Measurements from ENCODE around the gene S100A7A. TPM values are rescaled to one million over a fixed set of nuclear protein-coding genes. Genes with fewer than 3 reads are reported as not detected.

The S100A7A gene
- total and polyA plus RNA-seq, 10 of the 15 experiments (the other 5 are each of a cell fraction or from before 2014, with no cell fraction given): not detected

DNA sequence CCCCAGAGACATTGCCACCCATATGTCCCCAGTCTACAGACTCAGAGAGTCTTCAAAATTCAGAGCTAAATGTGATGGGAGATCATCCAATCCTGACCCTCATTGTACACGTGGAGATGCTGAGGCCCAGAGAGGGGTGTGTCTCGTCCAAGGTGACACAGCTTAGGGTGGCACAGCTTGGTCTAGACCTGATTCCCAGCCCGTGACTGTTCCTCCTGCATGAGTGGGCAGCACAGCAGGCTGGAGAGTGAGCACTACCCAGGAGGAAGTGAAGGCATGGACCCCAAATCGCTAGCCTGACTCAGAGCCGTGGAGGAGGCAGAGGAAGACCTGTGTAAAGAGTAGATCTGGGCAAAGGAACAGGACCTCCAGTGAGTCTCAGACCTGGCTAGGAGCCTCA, 27.8 kb downstream of the S100A7A start:
- Histone ChIP-seq H3K27ac (ENCODE audit: control insufficient read depth, insufficient read depth) (no peak overlapping the region), H3K79me2 (ENCODE audit: control insufficient read depth, insufficient read depth, low read length) (no peaks in the 10 kb centered on the region), H3K27me3 (replicated peaks in 1 of 2; ENCODE audit: control insufficient read depth in 2 of 2, insufficient read depth in 2 of 2, low read length in 1 of 2) (peaks cover 0 to 3% of the 10 kb centered on the region in 2 experiments; a peak in 2 of 4 replicates), H3K4me2 (ENCODE audit: control insufficient read depth, insufficient read depth) (no peak overlapping the region), H4K20me1 (ENCODE audit: control insufficient read depth, insufficient read depth) (no peaks in the 10 kb centered on the region), H3K9me3 (replicated peaks; ENCODE audit: control insufficient read depth, insufficient read depth, low read length) (no peaks in the 10 kb centered on the region), H2AFZ (ENCODE audit: control insufficient read depth, low read depth, low read length) (no peak overlapping the region), H3K9ac (ENCODE audit: control insufficient read depth, insufficient read depth, low read length) (no peak overlapping the region), H3K4me1 (ENCODE audit: control insufficient read depth, insufficient read depth, low read length) (no peaks in the 10 kb centered on the region), H3K4me3 (no peak overlapping the region), H3K36me3 (ENCODE audit: control insufficient read depth in 2 of 2, insufficient read depth in 2 of 2, low read length in 1 of 2) (no peaks in the 10 kb centered on the region)
- SMC1A ChIA-PET (ENCODE audit: uncharacterized antibody, unreplicated experiment): no interaction called here
- BruUV-seq (replicated peaks): no TSS peak
- intact Hi-C loops (cut with micrococcal nuclease; ENCODE audit: unreplicated experiment): no loop called here
- RAD21 ChIA-PET (ENCODE audit: unreplicated experiment): no interaction called here
- ATAC-seq (no peak), DNase-seq (ENCODE audit: low read depth, low spot score) (no peak), FAIRE-seq (no peak)
- POLR2A ChIA-PET: no interaction called here
- in situ Hi-C loops (cut with MboI): no loop called here
- TF ChIP-seq, protein P1, sequence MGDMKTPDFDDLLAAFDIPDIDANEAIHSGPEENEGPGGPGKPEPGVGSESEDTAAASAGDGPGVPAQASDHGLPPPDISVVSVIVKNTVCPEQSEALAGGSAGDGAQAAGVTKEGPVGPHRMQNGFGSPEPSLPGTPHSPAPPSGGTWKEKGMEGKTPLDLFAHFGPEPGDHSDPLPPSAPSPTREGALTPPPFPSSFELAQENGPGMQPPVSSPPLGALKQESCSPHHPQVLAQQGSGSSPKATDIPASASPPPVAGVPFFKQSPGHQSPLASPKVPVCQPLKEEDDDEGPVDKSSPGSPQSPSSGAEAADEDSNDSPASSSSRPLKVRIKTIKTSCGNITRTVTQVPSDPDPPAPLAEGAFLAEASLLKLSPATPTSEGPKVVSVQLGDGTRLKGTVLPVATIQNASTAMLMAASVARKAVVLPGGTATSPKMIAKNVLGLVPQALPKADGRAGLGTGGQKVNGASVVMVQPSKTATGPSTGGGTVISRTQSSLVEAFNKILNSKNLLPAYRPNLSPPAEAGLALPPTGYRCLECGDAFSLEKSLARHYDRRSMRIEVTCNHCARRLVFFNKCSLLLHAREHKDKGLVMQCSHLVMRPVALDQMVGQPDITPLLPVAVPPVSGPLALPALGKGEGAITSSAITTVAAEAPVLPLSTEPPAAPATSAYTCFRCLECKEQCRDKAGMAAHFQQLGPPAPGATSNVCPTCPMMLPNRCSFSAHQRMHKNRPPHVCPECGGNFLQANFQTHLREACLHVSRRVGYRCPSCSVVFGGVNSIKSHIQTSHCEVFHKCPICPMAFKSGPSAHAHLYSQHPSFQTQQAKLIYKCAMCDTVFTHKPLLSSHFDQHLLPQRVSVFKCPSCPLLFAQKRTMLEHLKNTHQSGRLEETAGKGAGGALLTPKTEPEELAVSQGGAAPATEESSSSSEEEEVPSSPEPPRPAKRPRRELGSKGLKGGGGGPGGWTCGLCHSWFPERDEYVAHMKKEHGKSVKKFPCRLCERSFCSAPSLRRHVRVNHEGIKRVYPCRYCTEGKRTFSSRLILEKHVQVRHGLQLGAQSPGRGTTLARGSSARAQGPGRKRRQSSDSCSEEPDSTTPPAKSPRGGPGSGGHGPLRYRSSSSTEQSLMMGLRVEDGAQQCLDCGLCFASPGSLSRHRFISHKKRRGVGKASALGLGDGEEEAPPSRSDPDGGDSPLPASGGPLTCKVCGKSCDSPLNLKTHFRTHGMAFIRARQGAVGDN (IDR thresholded peaks at IDR 0.05): no peak
- CTCF ChIA-PET: interaction anchor here (1.2 kb wide), 1 partner anchor 24 kb away, joined by 3 read pairs; no protein-coding TSS in a partner anchor
- WGBS (ENCODE audit: insufficient coverage, insufficient replicate concordance, low lambda C conversion rate, missing lambda C conversion rate): 1% methylated on average over 5 of the region's 5 CpGs

DNA sequence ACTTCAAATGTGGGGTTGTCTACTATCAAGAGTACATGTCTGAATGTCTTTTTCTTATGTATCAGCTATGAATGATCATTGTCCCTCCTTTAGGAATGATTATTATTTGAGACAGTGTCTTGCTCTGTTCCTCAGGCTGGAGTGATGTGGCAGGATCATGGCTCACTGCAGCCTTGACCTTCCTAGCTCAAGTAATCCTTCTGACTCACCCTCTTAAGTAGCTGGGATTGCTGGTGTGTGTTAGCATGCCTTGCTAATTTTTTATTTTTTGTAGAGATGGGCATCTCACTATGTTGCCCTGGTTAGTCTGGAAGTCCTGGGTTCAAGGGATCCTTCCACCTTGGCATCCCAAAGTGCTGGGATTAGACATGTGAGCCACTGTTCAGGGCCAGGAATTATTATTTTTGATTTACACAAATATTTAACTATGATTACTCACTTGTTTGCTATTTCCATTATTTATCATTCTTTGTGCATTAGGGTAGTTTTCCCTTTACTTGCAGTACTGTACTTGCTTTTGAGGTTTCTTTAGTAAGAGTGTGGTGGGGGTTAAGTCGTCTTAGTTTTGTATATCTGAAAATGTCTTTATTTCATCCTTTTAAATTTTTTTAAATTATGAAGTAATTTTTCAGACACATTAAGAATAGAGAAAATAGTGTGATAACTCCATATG, 31.3 kb downstream of the S100A7A start:
- BruUV-seq (replicated peaks): no TSS peak
- intact Hi-C loops (cut with micrococcal nuclease; ENCODE audit: unreplicated experiment) (no loop called here), in situ Hi-C loops (cut with MboI) (no loop called here)
- H3K9ac ChIP-seq (ENCODE audit: control insufficient read depth, insufficient read depth, low read length): no peak overlapping the region
- POLR2A ChIA-PET: no interaction called here
- no peaks in the 10 kb centered on the region for H3K36me3 ChIP-seq (ENCODE audit: control insufficient read depth in 2 of 2, insufficient read depth in 2 of 2, low read length in 1 of 2)
- CTCF ChIA-PET: no interaction called here
- no peak overlapping the region for H3K27ac ChIP-seq (ENCODE audit: control insufficient read depth, insufficient read depth)
- H3K27me3 ChIP-seq (replicated peaks in 1 of 2; ENCODE audit: control insufficient read depth in 2 of 2, insufficient read depth in 2 of 2, low read length in 1 of 2): peaks cover 0 to 2% of the 10 kb centered on the region in 2 experiments; a peak in 1 of 4 replicates
- no peaks in the 10 kb centered on the region for H3K79me2 ChIP-seq (ENCODE audit: control insufficient read depth, insufficient read depth, low read length)
- no peaks in the 10 kb centered on the region for H3K4me1 ChIP-seq (ENCODE audit: control insufficient read depth, insufficient read depth, low read length)
- H3K9me3 ChIP-seq (replicated peaks; ENCODE audit: control insufficient read depth, insufficient read depth, low read length): no peaks in the 10 kb centered on the region
- H3K4me2 ChIP-seq (ENCODE audit: control insufficient read depth, insufficient read depth): no peak overlapping the region
- no peak overlapping the region for H2AFZ ChIP-seq (ENCODE audit: control insufficient read depth, low read depth, low read length)
- SMC1A ChIA-PET (ENCODE audit: uncharacterized antibody, unreplicated experiment): interaction anchor here (1.0 kb wide), 1 partner anchor 28 kb away, joined by 3 read pairs; no protein-coding TSS in a partner anchor
- H3K4me3 ChIP-seq: no peak overlapping the region
- ATAC-seq: no peak
- 3% methylated on average over 1 of the region's 1 CpG for WGBS (ENCODE audit: insufficient coverage, insufficient replicate concordance, low lambda C conversion rate, missing lambda C conversion rate)
- no peaks in the 10 kb centered on the region for H4K20me1 ChIP-seq (ENCODE audit: control insufficient read depth, insufficient read depth)
- no peak for FAIRE-seq
- RAD21 ChIA-PET (ENCODE audit: unreplicated experiment): interaction anchor here (0.8 kb wide), 1 partner anchor 20 kb away, joined by 3 read pairs; no protein-coding TSS in a partner anchor
- DNase-seq (ENCODE audit: low read depth, low spot score): no peak
- no peak for TF ChIP-seq NFYB (IDR thresholded peaks at IDR 0.05; ENCODE audit: insufficient read depth, low read depth, low read length)
- TF ChIP-seq SMAD5 (IDR thresholded peaks at IDR 0.05; ENCODE audit: low read depth): no peak
- TF ChIP-seq, protein P2, sequence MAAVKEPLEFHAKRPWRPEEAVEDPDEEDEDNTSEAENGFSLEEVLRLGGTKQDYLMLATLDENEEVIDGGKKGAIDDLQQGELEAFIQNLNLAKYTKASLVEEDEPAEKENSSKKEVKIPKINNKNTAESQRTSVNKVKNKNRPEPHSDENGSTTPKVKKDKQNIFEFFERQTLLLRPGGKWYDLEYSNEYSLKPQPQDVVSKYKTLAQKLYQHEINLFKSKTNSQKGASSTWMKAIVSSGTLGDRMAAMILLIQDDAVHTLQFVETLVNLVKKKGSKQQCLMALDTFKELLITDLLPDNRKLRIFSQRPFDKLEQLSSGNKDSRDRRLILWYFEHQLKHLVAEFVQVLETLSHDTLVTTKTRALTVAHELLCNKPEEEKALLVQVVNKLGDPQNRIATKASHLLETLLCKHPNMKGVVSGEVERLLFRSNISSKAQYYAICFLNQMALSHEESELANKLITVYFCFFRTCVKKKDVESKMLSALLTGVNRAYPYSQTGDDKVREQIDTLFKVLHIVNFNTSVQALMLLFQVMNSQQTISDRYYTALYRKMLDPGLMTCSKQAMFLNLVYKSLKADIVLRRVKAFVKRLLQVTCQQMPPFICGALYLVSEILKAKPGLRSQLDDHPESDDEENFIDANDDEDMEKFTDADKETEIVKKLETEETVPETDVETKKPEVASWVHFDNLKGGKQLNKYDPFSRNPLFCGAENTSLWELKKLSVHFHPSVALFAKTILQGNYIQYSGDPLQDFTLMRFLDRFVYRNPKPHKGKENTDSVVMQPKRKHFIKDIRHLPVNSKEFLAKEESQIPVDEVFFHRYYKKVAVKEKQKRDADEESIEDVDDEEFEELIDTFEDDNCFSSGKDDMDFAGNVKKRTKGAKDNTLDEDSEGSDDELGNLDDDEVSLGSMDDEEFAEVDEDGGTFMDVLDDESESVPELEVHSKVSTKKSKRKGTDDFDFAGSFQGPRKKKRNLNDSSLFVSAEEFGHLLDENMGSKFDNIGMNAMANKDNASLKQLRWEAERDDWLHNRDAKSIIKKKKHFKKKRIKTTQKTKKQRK (IDR thresholded peaks at IDR 0.05; ENCODE audit: low read depth, low read length): no peak
- no peak for TF ChIP-seq EED (IDR thresholded peaks at IDR 0.05; ENCODE audit: low read depth)
- TF ChIP-seq STAT1 (conservative IDR thresholded peaks at IDR 0.05): no peak
- TF ChIP-seq FOXK2 (IDR thresholded peaks at IDR 0.05): no peak
- no peak for TF ChIP-seq PAX5 (IDR thresholded peaks at IDR 0.05; ENCODE audit: borderline replicate concordance, low read depth, low read length)
- TF ChIP-seq NR2C2 (IDR thresholded peaks at IDR 0.05; ENCODE audit: borderline replicate concordance, control insufficient read depth, insufficient read length, low read depth): no peak

All from GM12878 (cell line).